HCT116 (cell line): ENCODE measurements around the gene TMEM179. TPM values are rescaled to one million over a fixed set of nuclear protein-coding genes. Genes with fewer than 3 reads are reported as not detected.

Experiments used
- ATAC-seq: fragments of 200-7000 bp; cut with Tn5 transposase; 2 replicates; pipeline ENCODE4 v1.9.1; 2020; ENCODE audit warnings: mild to moderate bottlenecking, moderate library complexity
- BruUV-seq: library from RNA; stranded (reverse); fragments of 400-500 nt; replicated peaks from 2 replicates; lab custom pipeline; 2021; lab: Mats Ljungman, UMichigan
- CTCF ChIA-PET: fragments of 300-600 bp; sonication (Branson Sonifier 250); formaldehyde crosslinking; loops from one replicate; lab custom pipeline; 2021; ENCODE audit warnings: antibody characterized with exemption; lab: Charles Lee
- POLR2A ChIA-PET: fragments of 300-600, 350-600 bp; sonication (Branson Sonifier 250); formaldehyde crosslinking; loops from one replicate; lab custom pipeline; 2021; ENCODE audit warnings: antibody characterized with exemption; lab: Charles Lee
- RAD21 ChIA-PET, 2 experiments: fragments of 300-600 bp; sonication (Branson Sonifier 250); formaldehyde crosslinking; loops; one replicate each; lab custom pipeline; 2023; ENCODE audit warnings: low total read pairs in 2 of 2; ENCODE audit not compliant: uncharacterized antibody in 2 of 2, unreplicated experiment in 2 of 2, low non-redundant PET in 1 of 2; lab: Charles Lee
- DNase-seq: peaks from one replicate; pipeline ENCODE4 v3.0.0-alpha.2; 2010; ENCODE audit warnings: low read depth, low spot score
- H2AFZ ChIP-seq: fragments of 200-600 bp; shearing (Covaris generic), sonication (generic); 2 replicates; pipeline ENCODE4 v1.6.1; 2017; ENCODE audit warnings: low read depth, mixed run types, mixed read lengths, antibody characterized with exemption, low read length; ENCODE audit not compliant: poor library complexity, severe bottlenecking
- H3K27ac ChIP-seq: 2 replicates; pipeline ENCODE4 v1.5.1; 2012; ENCODE audit warnings: low read depth, low read length
- H3K27me3 ChIP-seq: fragments of 200-600 bp; sonication (generic); 2 replicates; pipeline ENCODE4 v1.6.1; 2016; ENCODE audit warnings: mixed run types, low read length, mixed read lengths; ENCODE audit not compliant: insufficient read depth
- H3K36me3 ChIP-seq, 2 experiments: fragments of 200-500 bp in 1 of 2; fragments of 200-600 bp in 1 of 2; sonication (Bioruptor generic) in 1 of 2; sonication (generic) in 1 of 2; 2 replicates each; pipeline versions ENCODE4 v1.5.1 to v1.6.1; 2014 to 2016; ENCODE audit warnings: low read length in 2 of 2, inconsistent platforms in 1 of 2, mixed read lengths in 1 of 2, mixed run types in 1 of 2; ENCODE audit not compliant: insufficient read depth in 2 of 2, control insufficient read depth in 1 of 2
- H3K4me1 ChIP-seq, 2 experiments: fragments of 200-600 bp in 1 of 2; sonication (generic) in 1 of 2; 2 replicates each; pipeline versions ENCODE4 v1.5.1 to v1.6.1; 2012 to 2017; ENCODE audit warnings: low read length in 2 of 2, inconsistent platforms in 1 of 2, mild to moderate bottlenecking in 1 of 2, mixed read lengths in 1 of 2, mixed run types in 1 of 2, moderate library complexity in 1 of 2; ENCODE audit not compliant: insufficient read depth in 2 of 2, control insufficient read depth in 1 of 2
- H3K4me2 ChIP-seq: fragments of 200-600 bp; sonication (generic); 2 replicates; pipeline ENCODE4 v1.6.1; 2017; ENCODE audit warnings: mixed run types, low read length, mixed read lengths
- H3K4me3 ChIP-seq, 2 experiments: fragments of 200-600 bp in 1 of 2; sonication (generic) in 1 of 2; replicated peaks in 1 of 2; 2 replicates each; pipeline ENCODE4 v1.5.1; 2011 to 2016; ENCODE audit warnings: low read length in 2 of 2, control low read depth in 1 of 2, low read depth in 1 of 2, mild to moderate bottlenecking in 1 of 2, mixed read lengths in 1 of 2, mixed run types in 1 of 2
- H3K79me2 ChIP-seq: fragments of 200-600 bp; sonication (generic); 2 replicates; pipeline ENCODE4 v1.6.1; 2017; ENCODE audit warnings: mild to moderate bottlenecking, mixed run types, low read length, moderate library complexity, mixed read lengths; ENCODE audit not compliant: insufficient read depth
- H3K9ac ChIP-seq: fragments of 200-600 bp; sonication (generic); 2 replicates; pipeline ENCODE4 v1.6.1; 2016; ENCODE audit warnings: low read length, mixed read lengths
- H3K9me2 ChIP-seq: fragments of 200-600 bp; sonication (generic), shearing (Covaris generic); 2 replicates; pipeline ENCODE4 v1.6.1; 2017; ENCODE audit warnings: mixed run types, mild to moderate bottlenecking, moderate library complexity; ENCODE audit not compliant: insufficient read depth
- H3K9me3 ChIP-seq, 2 experiments: fragments of 200-500 bp in 1 of 2; fragments of 200-600 bp in 1 of 2; sonication (Bioruptor generic) in 1 of 2; sonication (generic) in 1 of 2; 2 replicates each; pipeline ENCODE4 v1.6.1; 2014 to 2017; ENCODE audit warnings: low read length in 2 of 2, mixed read lengths in 2 of 2, inconsistent platforms in 1 of 2, low read depth in 1 of 2, mild to moderate bottlenecking in 1 of 2, mixed run types in 1 of 2, moderate library complexity in 1 of 2; ENCODE audit not compliant: control insufficient read depth in 1 of 2, insufficient read depth in 1 of 2
- H4K20me1 ChIP-seq: fragments of 200-600 bp; sonication (generic), shearing (Covaris generic); 2 replicates; pipeline ENCODE4 v1.6.1; 2017; ENCODE audit warnings: mixed run types, mild to moderate bottlenecking, moderate library complexity; ENCODE audit not compliant: insufficient read depth
- CBX3 ChIP-seq: IDR thresholded peaks from 2 replicates; pipeline ENCODE4 v1.6.1; 2012; ENCODE audit warnings: low read depth
- CEBPB ChIP-seq: IDR thresholded peaks from 2 replicates; pipeline ENCODE4 v1.6.1; 2012; ENCODE audit warnings: low read depth
- EGR1 ChIP-seq: IDR thresholded peaks from 2 replicates; pipeline ENCODE4 v1.6.1; 2012; ENCODE audit warnings: low read depth
- EZH2 ChIP-seq: fragments of 200-600 bp; sonication (generic); IDR thresholded peaks from 2 replicates; pipeline ENCODE4 v1.6.1; 2017; ENCODE audit warnings: antibody characterized with exemption, mixed run types
- EZH2phosphoT487 ChIP-seq: fragments of 200-600 bp; IDR thresholded peaks from 2 replicates; pipeline ENCODE4 v1.6.1; 2018; ENCODE audit warnings: antibody characterized with exemption, borderline replicate concordance
- POLR2AphosphoS5 ChIP-seq: IDR thresholded peaks from 2 replicates; pipeline ENCODE4 v1.6.1; 2011; ENCODE audit warnings: mild to moderate bottlenecking, low read depth, low read length, moderate library complexity
- RAD21 ChIP-seq: IDR thresholded peaks from 2 replicates; pipeline ENCODE4 v1.6.1; 2012; ENCODE audit warnings: low read depth, mild to moderate bottlenecking
- SIN3A ChIP-seq: IDR thresholded peaks from 2 replicates; pipeline ENCODE4 v1.6.1; 2012; ENCODE audit warnings: low read depth
- SP1 ChIP-seq: IDR thresholded peaks from 2 replicates; pipeline ENCODE4 v1.6.1; 2012; ENCODE audit warnings: low read depth
- SRF ChIP-seq: IDR thresholded peaks from 2 replicates; pipeline ENCODE4 v1.6.1; 2012; ENCODE audit warnings: low read depth
- TCF7L2 ChIP-seq: IDR thresholded peaks from 2 replicates; pipeline ENCODE4 v1.7.0; 2011; ENCODE audit warnings: borderline replicate concordance, inconsistent platforms; ENCODE audit not compliant: insufficient read depth, insufficient read length; ENCODE audit errors: extremely low read depth
- YY1 ChIP-seq: IDR thresholded peaks from 2 replicates; pipeline ENCODE4 v1.6.1; 2011; ENCODE audit warnings: low read length, low read depth, moderate library complexity, mild to moderate bottlenecking; ENCODE audit not compliant: insufficient replicate concordance; ENCODE audit errors: extremely low read depth
- ZFX ChIP-seq: fragments of 450-650 bp; IDR thresholded peaks from 2 replicates; pipeline ENCODE4 v1.6.1; 2017
- ZNF274 ChIP-seq: fragments of 200-500 bp; sonication (Bioruptor generic); IDR thresholded peaks from 2 replicates; pipeline ENCODE4 v1.6.1; 2014; ENCODE audit warnings: mild to moderate bottlenecking, low read depth, low read length, inconsistent platforms
- intact Hi-C: fragments of 100-400 bp; cut with micrococcal nuclease; formaldehyde crosslinking; loops from 2 replicates; pipeline ENCODE4 v1.10.0; 2022
- total RNA-seq: library from RNA; stranded (reverse); gene quantifications from one replicate; pipeline ENCODE4 v1.2.1, GENCODE V29; 2021; ENCODE audit not compliant: unreplicated experiment
- TF ChIP-seq, protein P1 (sequence below), 3 experiments: fragments of 200-600 bp in 1 of 3; sonication (generic) in 1 of 3; IDR thresholded peaks in 2 of 3; conservative IDR thresholded peaks in 1 of 3; 2 replicates each; pipeline ENCODE4 v1.5.1; 2012 to 2017; ENCODE audit warnings: low read depth in 2 of 3, low read length in 2 of 3, antibody characterized with exemption in 1 of 3, borderline replicate concordance in 1 of 3, control low read depth in 1 of 3, mild to moderate bottlenecking in 1 of 3, mixed read lengths in 1 of 3, mixed run types in 1 of 3, moderate library complexity in 1 of 3; ENCODE audit not compliant: insufficient read depth in 1 of 3
- TF ChIP-seq, protein P2 (sequence below): IDR thresholded peaks from 2 replicates; pipeline ENCODE4 v1.6.1; 2012
- TF ChIP-seq, protein P3 (sequence below): IDR thresholded peaks from 2 replicates; pipeline ENCODE4 v1.6.1; 2011; ENCODE audit warnings: mild to moderate bottlenecking, low read length, moderate library complexity; ENCODE audit not compliant: insufficient replicate concordance; ENCODE audit errors: extremely low read depth
- TF ChIP-seq, protein P4 (sequence below): IDR thresholded peaks from 2 replicates; pipeline ENCODE4 v1.6.1; 2012; ENCODE audit warnings: low read depth
- TF ChIP-seq, protein P5 (sequence below): IDR thresholded peaks from 2 replicates; pipeline ENCODE4 v1.6.1; 2012

Gene TMEM179
- total RNA-seq, 1 experiment from 2014 or later, result not detected

DNA sequence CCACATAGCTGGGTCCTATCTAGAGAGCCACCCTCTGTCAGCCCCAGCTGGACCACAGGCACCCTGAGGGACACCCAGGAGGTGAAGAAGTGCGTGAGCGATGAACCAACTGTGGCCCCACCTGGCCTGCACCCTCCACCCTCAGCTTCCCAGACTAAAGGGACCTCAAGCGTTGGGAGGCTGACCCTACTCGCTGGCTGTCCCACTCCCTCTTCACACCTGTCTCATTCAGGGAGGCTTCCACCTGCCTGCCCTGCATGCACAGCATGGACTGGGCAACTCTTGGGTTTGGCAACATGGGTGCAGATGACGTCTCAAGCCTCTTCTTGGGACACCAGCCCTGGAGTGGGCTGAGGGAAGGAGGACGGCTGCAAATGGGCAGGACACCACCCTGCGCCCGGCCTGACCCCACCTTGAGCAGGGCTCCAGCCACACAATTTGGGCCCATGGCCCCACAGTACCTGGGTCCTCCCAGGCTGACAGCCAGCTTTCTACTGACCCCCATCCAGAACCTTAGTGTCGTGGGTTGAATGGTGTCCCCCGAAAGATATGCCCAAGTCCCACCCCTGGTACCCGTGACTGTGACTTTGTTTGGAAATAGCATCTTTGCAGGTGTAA lies 2.1 kb downstream of the TMEM179 start:
- no peaks in the 10 kb centered on the region for H3K36me3 ChIP-seq
- H3K79me2 ChIP-seq, result no peaks in the 10 kb centered on the region
- H3K9ac ChIP-seq, result no peak overlapping the region
- TF ChIP-seq EZH2 (no peak), ZNF274 (no peak), RAD21 (no peak), POLR2AphosphoS5 (no peak), YY1 (no peak), ZFX (no peak), SP1 (no peak), SRF (no peak), CEBPB (no peak), CBX3 (no peak), SIN3A (no peak), TCF7L2 (no peak), EGR1 (no peak), EZH2phosphoT487 (no peak)
- TF ChIP-seq, protein P1, sequence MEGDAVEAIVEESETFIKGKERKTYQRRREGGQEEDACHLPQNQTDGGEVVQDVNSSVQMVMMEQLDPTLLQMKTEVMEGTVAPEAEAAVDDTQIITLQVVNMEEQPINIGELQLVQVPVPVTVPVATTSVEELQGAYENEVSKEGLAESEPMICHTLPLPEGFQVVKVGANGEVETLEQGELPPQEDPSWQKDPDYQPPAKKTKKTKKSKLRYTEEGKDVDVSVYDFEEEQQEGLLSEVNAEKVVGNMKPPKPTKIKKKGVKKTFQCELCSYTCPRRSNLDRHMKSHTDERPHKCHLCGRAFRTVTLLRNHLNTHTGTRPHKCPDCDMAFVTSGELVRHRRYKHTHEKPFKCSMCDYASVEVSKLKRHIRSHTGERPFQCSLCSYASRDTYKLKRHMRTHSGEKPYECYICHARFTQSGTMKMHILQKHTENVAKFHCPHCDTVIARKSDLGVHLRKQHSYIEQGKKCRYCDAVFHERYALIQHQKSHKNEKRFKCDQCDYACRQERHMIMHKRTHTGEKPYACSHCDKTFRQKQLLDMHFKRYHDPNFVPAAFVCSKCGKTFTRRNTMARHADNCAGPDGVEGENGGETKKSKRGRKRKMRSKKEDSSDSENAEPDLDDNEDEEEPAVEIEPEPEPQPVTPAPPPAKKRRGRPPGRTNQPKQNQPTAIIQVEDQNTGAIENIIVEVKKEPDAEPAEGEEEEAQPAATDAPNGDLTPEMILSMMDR (IDR thresholded peaks at IDR 0.05 in 2 of 3, conservative IDR thresholded peaks at IDR 0.05 in 1 of 3; ENCODE audit: borderline replicate concordance in 1 of 3, insufficient read depth in 1 of 3, low read depth in 2 of 3, low read length in 2 of 3), result no peak
- TF ChIP-seq, protein P2, sequence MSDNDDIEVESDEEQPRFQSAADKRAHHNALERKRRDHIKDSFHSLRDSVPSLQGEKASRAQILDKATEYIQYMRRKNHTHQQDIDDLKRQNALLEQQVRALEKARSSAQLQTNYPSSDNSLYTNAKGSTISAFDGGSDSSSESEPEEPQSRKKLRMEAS, result no peak
- TF ChIP-seq, protein P3, sequence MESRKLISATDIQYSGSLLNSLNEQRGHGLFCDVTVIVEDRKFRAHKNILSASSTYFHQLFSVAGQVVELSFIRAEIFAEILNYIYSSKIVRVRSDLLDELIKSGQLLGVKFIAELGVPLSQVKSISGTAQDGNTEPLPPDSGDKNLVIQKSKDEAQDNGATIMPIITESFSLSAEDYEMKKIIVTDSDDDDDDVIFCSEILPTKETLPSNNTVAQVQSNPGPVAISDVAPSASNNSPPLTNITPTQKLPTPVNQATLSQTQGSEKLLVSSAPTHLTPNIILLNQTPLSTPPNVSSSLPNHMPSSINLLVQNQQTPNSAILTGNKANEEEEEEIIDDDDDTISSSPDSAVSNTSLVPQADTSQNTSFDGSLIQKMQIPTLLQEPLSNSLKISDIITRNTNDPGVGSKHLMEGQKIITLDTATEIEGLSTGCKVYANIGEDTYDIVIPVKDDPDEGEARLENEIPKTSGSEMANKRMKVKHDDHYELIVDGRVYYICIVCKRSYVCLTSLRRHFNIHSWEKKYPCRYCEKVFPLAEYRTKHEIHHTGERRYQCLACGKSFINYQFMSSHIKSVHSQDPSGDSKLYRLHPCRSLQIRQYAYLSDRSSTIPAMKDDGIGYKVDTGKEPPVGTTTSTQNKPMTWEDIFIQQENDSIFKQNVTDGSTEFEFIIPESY, result no peak
- TF ChIP-seq, protein P4, sequence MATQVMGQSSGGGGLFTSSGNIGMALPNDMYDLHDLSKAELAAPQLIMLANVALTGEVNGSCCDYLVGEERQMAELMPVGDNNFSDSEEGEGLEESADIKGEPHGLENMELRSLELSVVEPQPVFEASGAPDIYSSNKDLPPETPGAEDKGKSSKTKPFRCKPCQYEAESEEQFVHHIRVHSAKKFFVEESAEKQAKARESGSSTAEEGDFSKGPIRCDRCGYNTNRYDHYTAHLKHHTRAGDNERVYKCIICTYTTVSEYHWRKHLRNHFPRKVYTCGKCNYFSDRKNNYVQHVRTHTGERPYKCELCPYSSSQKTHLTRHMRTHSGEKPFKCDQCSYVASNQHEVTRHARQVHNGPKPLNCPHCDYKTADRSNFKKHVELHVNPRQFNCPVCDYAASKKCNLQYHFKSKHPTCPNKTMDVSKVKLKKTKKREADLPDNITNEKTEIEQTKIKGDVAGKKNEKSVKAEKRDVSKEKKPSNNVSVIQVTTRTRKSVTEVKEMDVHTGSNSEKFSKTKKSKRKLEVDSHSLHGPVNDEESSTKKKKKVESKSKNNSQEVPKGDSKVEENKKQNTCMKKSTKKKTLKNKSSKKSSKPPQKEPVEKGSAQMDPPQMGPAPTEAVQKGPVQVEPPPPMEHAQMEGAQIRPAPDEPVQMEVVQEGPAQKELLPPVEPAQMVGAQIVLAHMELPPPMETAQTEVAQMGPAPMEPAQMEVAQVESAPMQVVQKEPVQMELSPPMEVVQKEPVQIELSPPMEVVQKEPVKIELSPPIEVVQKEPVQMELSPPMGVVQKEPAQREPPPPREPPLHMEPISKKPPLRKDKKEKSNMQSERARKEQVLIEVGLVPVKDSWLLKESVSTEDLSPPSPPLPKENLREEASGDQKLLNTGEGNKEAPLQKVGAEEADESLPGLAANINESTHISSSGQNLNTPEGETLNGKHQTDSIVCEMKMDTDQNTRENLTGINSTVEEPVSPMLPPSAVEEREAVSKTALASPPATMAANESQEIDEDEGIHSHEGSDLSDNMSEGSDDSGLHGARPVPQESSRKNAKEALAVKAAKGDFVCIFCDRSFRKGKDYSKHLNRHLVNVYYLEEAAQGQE, result no peak
- TF ChIP-seq, protein P5, sequence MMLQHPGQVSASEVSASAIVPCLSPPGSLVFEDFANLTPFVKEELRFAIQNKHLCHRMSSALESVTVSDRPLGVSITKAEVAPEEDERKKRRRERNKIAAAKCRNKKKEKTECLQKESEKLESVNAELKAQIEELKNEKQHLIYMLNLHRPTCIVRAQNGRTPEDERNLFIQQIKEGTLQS, result no peak
- H3K9me2 ChIP-seq, result no peaks in the 10 kb centered on the region
- H3K27ac ChIP-seq, result no peak overlapping the region
- no peak overlapping the region for H3K4me2 ChIP-seq
- 0 out of 2 replicates have a peak, but pooled peaks cover 4% of the 10 kb centered on the region for H3K27me3 ChIP-seq
- intact Hi-C loops, result no loop called here
- no peak overlapping the region for H2AFZ ChIP-seq
- no peak overlapping the region for H3K4me3 ChIP-seq
- H3K9me3 ChIP-seq, result no peaks in the 10 kb centered on the region
- DNase-seq (no peak), ATAC-seq (no peak)
- ChIA-PET CTCF (no interaction called here), RAD21 (no interaction called here), POLR2A (no interaction called here)
- no peaks in the 10 kb centered on the region for H3K4me1 ChIP-seq
- BruUV-seq, result no TSS peak
- no peaks in the 10 kb centered on the region for H4K20me1 ChIP-seq
